Hematopoietic multipotent progenitor cell (in vitro differentiated cells): ENCODE measurements around the gene LPP. TPM values are rescaled to one million over a fixed set of nuclear protein-coding genes. Genes with fewer than 3 reads are reported as not detected.

ENCODE experiments used
- DNase-seq, 3 donors: peaks; one replicate each; pipeline ENCODE4 v3.0.0-alpha.2; 2011 to 2015; ENCODE audit warnings: low read depth in 2 of 3, low spot score in 2 of 3
- total RNA-seq: library from RNA; depleted of rRNA; stranded (reverse); fragments of >200 nt; gene quantifications from one replicate; pipeline ENCODE4 v1.2.3, GENCODE V29; 2012

The LPP gene
- total RNA-seq, 1 donor: 11.6 TPM

GRCh38 chr3:188641076-188641475 lies 487.1 kb downstream of the LPP start:
- DNase-seq: no peak

- no peak for DNase-seq
These were observed 489.8 kb downstream of the LPP start for GRCh38 chr3:188643736-188644135.

GRCh38 chr3:188646592-188646991 lies 492.6 kb downstream of the LPP start:
- DNase-seq: peak in 2 of 3 donors; percentile 35 to 76

GRCh38 chr3:188647237-188647636 lies 493.3 kb downstream of the LPP start:
- DNase-seq: no peak

GRCh38 chr3:188649521-188649920 lies 495.6 kb downstream of the LPP start:
- no peak for DNase-seq

GRCh38 chr3:188656196-188656982 lies 502.4 kb downstream of the LPP start:
- no peak for DNase-seq

GRCh38 chr3:188658606-188659005 lies 504.6 kb downstream of the LPP start:
- DNase-seq: no peak

- no peak for DNase-seq
These were observed 505.6 kb downstream of the LPP start for GRCh38 chr3:188659449-188660090.

- DNase-seq: no peak
These were observed 506.5 kb downstream of the LPP start for GRCh38 chr3:188660415-188660814.

GRCh38 chr3:188661806-188662205 lies 507.8 kb downstream of the LPP start:
- DNase-seq: no peak

GRCh38 chr3:188662214-188662613 lies 508.3 kb downstream of the LPP start:
- no peak for DNase-seq

GRCh38 chr3:188662795-188663194 lies 508.8 kb downstream of the LPP start:
- DNase-seq: no peak

- no peak for DNase-seq
These were observed 509.9 kb downstream of the LPP start for GRCh38 chr3:188663839-188664238.

GRCh38 chr3:188664795-188665194 lies 510.8 kb downstream of the LPP start:
- DNase-seq: no peak

GRCh38 chr3:188667926-188668325 lies 514.0 kb downstream of the LPP start:
- no peak for DNase-seq

- DNase-seq: no peak
These were observed 516.5 kb downstream of the LPP start for GRCh38 chr3:188670446-188670845.

- peak in 1 of 3 donors; percentile 7 for DNase-seq
These were observed 518.0 kb downstream of the LPP start for GRCh38 chr3:188671971-188672370.

GRCh38 chr3:188672840-188673239 lies 518.9 kb downstream of the LPP start:
- no peak for DNase-seq

- no peak for DNase-seq
These were observed 519.8 kb downstream of the LPP start for GRCh38 chr3:188673646-188674186.

GRCh38 chr3:188674595-188674994 lies 520.6 kb downstream of the LPP start:
- no peak for DNase-seq

- no peak for DNase-seq
These were observed 523.4 kb downstream of the LPP start for GRCh38 chr3:188677344-188677743.

- no peak for DNase-seq
These were observed 526.2 kb downstream of the LPP start for GRCh38 chr3:188680189-188680588.
